ENCODE results near the gene LEF1.

- TF ChIP-seq CTCF (IDR thresholded peaks at IDR 0.05; ENCODE audit: low read depth, low read length), result no peak
- TF ChIP-seq EZH2phosphoT487 (IDR thresholded peaks at IDR 0.05; ENCODE audit: low read depth), result no peak
These were observed 2.7 kb downstream of the LEF1 start for GRCh38 chr4:108166038-108166437.
